HTR-8/SVneo (cell line): ENCODE measurements around the gene SMIM29.

Experiments used
- DNase-seq: peaks from one replicate; pipeline ENCODE4 v3.0.0; 2011; ENCODE audit warnings: low spot score, mixed read lengths; ENCODE audit not compliant: insufficient read length
- FAIRE-seq: peaks from 2 replicates; lab custom pipeline; 2011; peaks lifted over from hg19 to GRCh38; lab: Jason Lieb, UNC

Gene SMIM29

GRCh38 chr6:34248727-34249468 is at the start of gene SMIM29:
TSS of gene SMIM29 (minus strand) at chr6:34249006. CDS start at chr6:34247791, 1,215 bp downstream.
- FAIRE-seq (peak; percentile 26), DNase-seq (peak; percentile 91)

GRCh38 chr6:34295721-34296120 is 46.9 kb upstream of the SMIM29 start:
- FAIRE-seq (no peak), DNase-seq (no peak)

- no peak for FAIRE-seq
- no peak for DNase-seq
Measured at GRCh38 chr6:34292954-34293353, 44.1 kb upstream of the SMIM29 start.

GRCh38 chr6:34289137-34289536 is 40.3 kb upstream of the SMIM29 start:
- no peak for FAIRE-seq

GRCh38 chr6:34288581-34288980 is 39.8 kb upstream of the SMIM29 start:
- DNase-seq, result no peak
- FAIRE-seq, result no peak

More at GRCh38 chr6:34289137-34289536, 40.3 kb upstream of the SMIM29 start:
- no peak for DNase-seq

GRCh38 chr6:34285448-34286164 is 36.8 kb upstream of the SMIM29 start:
- no peak for DNase-seq
- FAIRE-seq, result no peak

- DNase-seq, result no peak
- no peak for FAIRE-seq
Measured at GRCh38 chr6:34284563-34285447, 36.0 kb upstream of the SMIM29 start.

GRCh38 chr6:34281702-34282334 is 33.0 kb upstream of the SMIM29 start:
- FAIRE-seq, result no peak

GRCh38 chr6:34280216-34280615 is 31.4 kb upstream of the SMIM29 start:
- DNase-seq, result no peak
- no peak for FAIRE-seq

More at GRCh38 chr6:34281702-34282334, 33.0 kb upstream of the SMIM29 start:
- DNase-seq, result no peak

- FAIRE-seq, result no peak
- DNase-seq, result no peak
Measured at GRCh38 chr6:34278833-34279232, 30.0 kb upstream of the SMIM29 start.

GRCh38 chr6:34277763-34278112 is 28.9 kb upstream of the SMIM29 start:
- DNase-seq (no peak), FAIRE-seq (no peak)

- FAIRE-seq, result no peak
Measured at GRCh38 chr6:34276881-34277762, 28.3 kb upstream of the SMIM29 start.

GRCh38 chr6:34276191-34276590 is 27.4 kb upstream of the SMIM29 start:
- no peak for DNase-seq
- no peak for FAIRE-seq

More at GRCh38 chr6:34276881-34277762, 28.3 kb upstream of the SMIM29 start:
- DNase-seq, result no peak

GRCh38 chr6:34275128-34275804 is 26.5 kb upstream of the SMIM29 start:
- no peak for DNase-seq
- no peak for FAIRE-seq

GRCh38 chr6:34274129-34274528 is 25.3 kb upstream of the SMIM29 start:
- FAIRE-seq (no peak), DNase-seq (no peak)

GRCh38 chr6:34273242-34273805 is 24.5 kb upstream of the SMIM29 start:
- DNase-seq (peak; percentile 19), FAIRE-seq (no peak)

- FAIRE-seq (no peak), DNase-seq (no peak)
Measured at GRCh38 chr6:34272013-34272926, 23.5 kb upstream of the SMIM29 start.
